Calu3 (cell line): Measurements from ENCODE around the gene HSP90B1. TPM values are rescaled to one million over a fixed set of nuclear protein-coding genes. Genes with fewer than 3 reads are reported as not detected.

Source experiments
- BruUV-seq: library from RNA; stranded (reverse); fragments of 400-500 nt; replicated peaks from 2 replicates; lab custom pipeline; 2021; lab: Mats Ljungman, UMichigan
- CTCF ChIA-PET: fragments of 300-600 bp; sonication (Branson Sonifier 250); formaldehyde crosslinking; loops from one replicate; lab custom pipeline; 2022; ENCODE audit warnings: antibody characterized with exemption; lab: Charles Lee
- DNase-seq: peaks from one replicate; pipeline ENCODE4 v3.0.0; 2022
- H3K27ac Mint-ChIP-seq: one replicate; pipeline ENCODE4 v1.8.0; 2022; ENCODE audit warnings: mixed read lengths; ENCODE audit not compliant: unreplicated experiment
- H3K27me3 Mint-ChIP-seq: one replicate; pipeline ENCODE4 v1.8.0; 2022; ENCODE audit warnings: mixed read lengths; ENCODE audit not compliant: unreplicated experiment
- H3K36me3 Mint-ChIP-seq: one replicate; pipeline ENCODE4 v1.8.0; 2022; ENCODE audit warnings: mild to moderate bottlenecking, moderate library complexity, mixed read lengths; ENCODE audit not compliant: insufficient read depth, unreplicated experiment
- H3K4me1 Mint-ChIP-seq: one replicate; pipeline ENCODE4 v1.8.0; 2022; ENCODE audit warnings: mild to moderate bottlenecking, low read depth, mixed read lengths; ENCODE audit not compliant: unreplicated experiment
- H3K4me3 Mint-ChIP-seq: one replicate; pipeline ENCODE4 v1.8.0; 2022; ENCODE audit warnings: mild to moderate bottlenecking, low read depth, moderate library complexity, mixed read lengths; ENCODE audit not compliant: unreplicated experiment
- H3K9me3 Mint-ChIP-seq: one replicate; pipeline ENCODE4 v1.8.0; 2022; ENCODE audit warnings: low read depth, mixed read lengths; ENCODE audit not compliant: unreplicated experiment
- CTCF ChIP-seq: fragments of 200-600 bp; IDR thresholded peaks from one replicate; pipeline ENCODE4 v1.8.0; 2022; ENCODE audit warnings: antibody characterized with exemption; ENCODE audit not compliant: unreplicated experiment
- intact Hi-C: fragments of 100-400 bp; cut with micrococcal nuclease; formaldehyde crosslinking; loops from one replicate; pipeline ENCODE4 v1.10.0; 2022; ENCODE audit not compliant: unreplicated experiment
- total RNA-seq: library from RNA; stranded (reverse); gene quantifications from 2 replicates; pipeline ENCODE4 v1.2.3, GENCODE V29; 2022

Gene HSP90B1
- total RNA-seq, 1 experiment from 2014 or later = 1,328 TPM

DNA sequence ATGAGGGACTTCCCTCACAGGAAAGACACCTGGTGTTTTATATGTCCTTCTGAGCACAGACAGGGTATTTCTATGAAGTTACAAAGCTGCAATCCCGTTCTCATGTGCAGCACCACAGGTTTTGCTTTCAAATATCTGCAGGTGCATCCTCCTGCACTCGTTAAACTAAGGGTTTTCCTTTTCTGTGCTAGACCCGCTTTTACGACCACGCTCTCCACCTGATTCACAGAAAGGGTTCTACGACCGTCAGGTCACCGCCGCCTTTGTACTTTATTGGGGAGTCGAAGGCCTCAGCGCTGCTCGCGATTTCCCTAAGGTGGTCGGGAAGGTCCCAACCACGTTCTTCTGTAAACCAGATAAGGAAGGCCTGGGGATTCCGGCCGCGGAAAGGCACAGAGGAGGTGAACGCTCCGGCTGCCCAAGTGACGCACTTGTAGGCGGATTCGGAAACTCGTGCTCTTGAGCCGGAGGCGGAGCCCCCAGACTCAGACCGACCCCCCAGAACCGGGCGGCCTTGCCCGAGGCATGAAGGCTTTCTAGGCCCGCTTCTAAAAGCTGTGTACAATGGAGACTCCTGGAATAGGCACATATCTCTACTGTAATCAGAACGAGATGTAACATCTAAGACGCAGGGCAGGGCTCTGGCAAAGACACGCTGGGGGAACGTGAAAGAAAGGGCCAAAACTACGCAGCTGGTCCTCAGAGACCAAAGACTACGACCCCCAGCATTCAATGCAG lies 995 bp upstream of the HSP90B1 start:
- Mint-ChIP-seq H3K4me1 (peaks cover 35% of the 10 kb centered on the region), H3K27me3 (no peaks in the 10 kb centered on the region), H3K27ac (peak overlapping the region; percentile 100), H3K36me3 (peaks cover 60% of the 10 kb centered on the region), H3K9me3 (no peaks in the 10 kb centered on the region), H3K4me3 (peak overlapping the region; percentile 82)
- DNase-seq = peak; percentile 81
- intact Hi-C loops = loop anchor here (2.0 kb wide), 1 partner anchor 44 kb away; no protein-coding TSS in a partner anchor
- BruUV-seq = TSS peak; percentile 91
- CTCF ChIA-PET = interaction anchor here (0.7 to 1.2 kb wide), 6 partner anchors 12 to 354 kb away, joined by 3 to 6 read pairs (median 4); partner anchors contain the start of gene TDG
- no peak for TF ChIP-seq CTCF

GRCh38 chr12:103929784-103930033 lies 501 bp upstream of the HSP90B1 start:
- peaks cover 40% of the 10 kb centered on the region for H3K4me1 Mint-ChIP-seq
- DNase-seq = no peak
- TF ChIP-seq CTCF = no peak
- H3K27me3 Mint-ChIP-seq = no peaks in the 10 kb centered on the region
- H3K27ac Mint-ChIP-seq = peak overlapping the region; percentile 100
- H3K9me3 Mint-ChIP-seq = no peaks in the 10 kb centered on the region
- peak overlapping the region; percentile 82 for H3K4me3 Mint-ChIP-seq
- CTCF ChIA-PET = interaction anchor here (0.7 to 1.2 kb wide), 8 partner anchors 13 to 355 kb away, joined by 3 to 6 read pairs (median 4); partner anchors contain the start of gene TDG
- peaks cover 65% of the 10 kb centered on the region for H3K36me3 Mint-ChIP-seq
- intact Hi-C loops = loop anchor here (2.0 to 5.0 kb wide), 2 partner anchors 45 to 127 kb away; no protein-coding TSS in a partner anchor
- BruUV-seq = no TSS peak

- intact Hi-C loops = loop anchor here (5.0 kb wide), 1 partner anchor 129 kb away; no protein-coding TSS in a partner anchor
- no peaks in the 10 kb centered on the region for H3K9me3 Mint-ChIP-seq
- H3K4me1 Mint-ChIP-seq = peaks cover 46% of the 10 kb centered on the region
- peak; percentile 18 for DNase-seq
- H3K27ac Mint-ChIP-seq = peak overlapping the region; percentile 100
- H3K27me3 Mint-ChIP-seq = no peaks in the 10 kb centered on the region
- no TSS peak for BruUV-seq
- peak overlapping the region; percentile 82 for H3K4me3 Mint-ChIP-seq
- peaks cover 79% of the 10 kb centered on the region for H3K36me3 Mint-ChIP-seq
- CTCF ChIA-PET = interaction anchor here (0.6 kb wide), 1 partner anchor 99 kb away, joined by 3 read pairs; no protein-coding TSS in a partner anchor
- no peak for TF ChIP-seq CTCF
These were observed 851 bp downstream of the HSP90B1 start for GRCh38 chr12:103930787-103931735.

GRCh38 chr12:103933237-103933636 lies 3.0 kb downstream of the HSP90B1 start:
- H3K27ac Mint-ChIP-seq = no peak overlapping the region
- H3K9me3 Mint-ChIP-seq = no peaks in the 10 kb centered on the region
- CTCF ChIA-PET = interaction anchor here (0.5 kb wide), 1 partner anchor 1084 kb away, joined by 6 read pairs; no protein-coding TSS in a partner anchor
- no peaks in the 10 kb centered on the region for H3K27me3 Mint-ChIP-seq
- H3K36me3 Mint-ChIP-seq = peaks cover 96% of the 10 kb centered on the region
- DNase-seq = no peak
- peaks cover 39% of the 10 kb centered on the region for H3K4me1 Mint-ChIP-seq
- intact Hi-C loops = loop anchor here (5.0 kb wide), 1 partner anchor 131 kb away; no protein-coding TSS in a partner anchor
- BruUV-seq = no TSS peak
- H3K4me3 Mint-ChIP-seq = peak overlapping the region; percentile 82
- TF ChIP-seq CTCF = no peak
